CD4-positive, alpha-beta memory T cell (primary cell): ENCODE results near the gene SPIB. TPM values are rescaled to one million over a fixed set of nuclear protein-coding genes. Genes with fewer than 3 reads are reported as not detected.

Experiments
- CTCF ChIA-PET: fragments of 350-600 bp; sonication (Branson Sonifier 250); formaldehyde crosslinking; loops from one replicate; lab custom pipeline; 2021; ENCODE audit warnings: inconsistent platforms; ENCODE audit not compliant: partially characterized antibody; lab: Charles Lee
- POLR2A ChIA-PET: fragments of 350-600 bp; sonication (Branson Sonifier 250); formaldehyde crosslinking; loops from one replicate; lab custom pipeline; 2021; ENCODE audit not compliant: partially characterized antibody; lab: Charles Lee
- DNase-seq, 5 donors: peaks; one replicate each; pipeline versions ENCODE4 v3.0.0 to v3.0.0-alpha.2; 2020 to 2022; ENCODE audit warnings: mixed read lengths in 1 of 5
- H3K27ac ChIP-seq: one replicate; pipeline ENCODE4 v1.7.0; 2013; ENCODE audit warnings: low read depth, low read length
- H3K27me3 ChIP-seq: 2 replicates; pipeline ENCODE4 v1.7.0; 2013; ENCODE audit warnings: mild to moderate bottlenecking, low read length, moderate library complexity; ENCODE audit not compliant: insufficient read depth
- H3K36me3 ChIP-seq: 2 replicates; pipeline ENCODE4 v1.7.0; 2013; ENCODE audit warnings: mild to moderate bottlenecking, low read length, moderate library complexity; ENCODE audit not compliant: insufficient read depth
- H3K4me1 ChIP-seq: 2 replicates; pipeline ENCODE4 v1.7.0; 2013; ENCODE audit warnings: mild to moderate bottlenecking, low read length, moderate library complexity; ENCODE audit not compliant: insufficient read depth
- H3K4me3 ChIP-seq, 2 donors: one replicate each; pipeline ENCODE4 v1.7.0; 2013; ENCODE audit warnings: low read length in 2 of 2, mild to moderate bottlenecking in 1 of 2
- H3K9me3 ChIP-seq, 2 donors: one replicate each; pipeline ENCODE4 v1.7.0; 2013; ENCODE audit warnings: low read length in 2 of 2, control low read depth in 1 of 2; ENCODE audit not compliant: control insufficient read depth in 1 of 2
- H3K27ac Mint-ChIP-seq, 7 donors: one replicate each; pipeline ENCODE4 v1.8.0; 2020 to 2021; ENCODE audit warnings: mixed read lengths in 7 of 7, mild to moderate bottlenecking in 6 of 7, inconsistent platforms in 3 of 7, moderate library complexity in 3 of 7
- H3K27me3 Mint-ChIP-seq, 2 donors: one replicate each; pipeline ENCODE4 v1.8.0; 2020 to 2021; ENCODE audit warnings: mixed read lengths in 2 of 2
- H3K36me3 Mint-ChIP-seq, 2 donors: one replicate each; pipeline ENCODE4 v1.8.0; 2020 to 2021; ENCODE audit warnings: mixed read lengths in 2 of 2, inconsistent platforms in 1 of 2, mild to moderate bottlenecking in 1 of 2
- H3K4me1 Mint-ChIP-seq, 4 donors: one replicate each; pipeline ENCODE4 v1.8.0; 2020 to 2021; ENCODE audit warnings: mixed read lengths in 4 of 4, mild to moderate bottlenecking in 1 of 4
- H3K4me3 Mint-ChIP-seq, 8 donors: one replicate each; pipeline ENCODE4 v1.8.0; 2020 to 2021; ENCODE audit warnings: mixed read lengths in 8 of 8, mild to moderate bottlenecking in 7 of 8, moderate library complexity in 6 of 8, inconsistent platforms in 3 of 8
- H3K9me3 Mint-ChIP-seq, 8 donors: one replicate each; pipeline ENCODE4 v1.8.0; 2020 to 2021; ENCODE audit warnings: mixed read lengths in 8 of 8, mild to moderate bottlenecking in 5 of 8, inconsistent platforms in 3 of 8, moderate library complexity in 1 of 8
- intact Hi-C: fragments of 100-400 bp; cut with micrococcal nuclease; formaldehyde crosslinking; loops from one replicate; pipeline ENCODE4 v1.15.1; 2023
- polyA plus RNA-seq, 2 donors: library from polyadenylated mRNA; unstranded; fragments of 300-500 nt; fragmentation: Illumina TruSeq; gene quantifications; one replicate each; pipeline ENCODE4 v1.2.3, GENCODE V29; 2021
- total RNA-seq, 2 experiments: library from RNA; stranded (reverse); gene quantifications; one replicate each; pipeline ENCODE4 v1.2.3, GENCODE V29; 2021

SPIB gene
- not detected for total RNA-seq
- 1 to 10 TPM in 1 of 2 donors, not detected in 1; 1.9 TPM for polyA plus RNA-seq

GRCh38 chr19:50418176-50419021 is at the start of gene SPIB:
Gene SPIB (plus strand): TSS chr19:50418938. CDS start chr19:50418963, 25 bp downstream.
- intact Hi-C loops: no loop called here
- CTCF ChIA-PET: no interaction called here
- no peaks in the 10 kb centered on the region for H3K27me3 ChIP-seq
- H3K36me3 Mint-ChIP-seq: no peaks in the 10 kb centered on the region
- peak within 1 kb of the TSS in 2 of 7 donors; percentile 8 to 32 for H3K27ac Mint-ChIP-seq
- no peak within 1 kb of the TSS for H3K4me3 ChIP-seq
- H3K9me3 Mint-ChIP-seq: no peaks in the 10 kb centered on the region
- no peak within 1 kb of the TSS for H3K27ac ChIP-seq
- H3K4me1 ChIP-seq: no peaks in the 10 kb centered on the region
- H3K9me3 ChIP-seq: no peaks in the 10 kb centered on the region
- no peak for DNase-seq
- H3K4me3 Mint-ChIP-seq: no peak within 1 kb of the TSS
- H3K4me1 Mint-ChIP-seq: peaks cover 0 to 9% (median 4%) of the 10 kb centered on the region in 4 donors
- POLR2A ChIA-PET: interaction anchor here (2.2 kb wide), 1 partner anchor 61 kb away, joined by 6 read pairs; no protein-coding TSS in a partner anchor
- peaks cover 17 to 19% of the 10 kb centered on the region in 2 donors for H3K27me3 Mint-ChIP-seq
- H3K36me3 ChIP-seq: no peaks in the 10 kb centered on the region

GRCh38 chr19:50371914-50372475 is 46.7 kb upstream of the SPIB start:
- Mint-ChIP-seq H3K36me3 (peaks cover 0 to 9% of the 10 kb centered on the region in 2 donors), H3K4me3 (no peak overlapping the region), H3K27me3 (no peaks in the 10 kb centered on the region), H3K9me3 (no peaks in the 10 kb centered on the region), H3K27ac (no peak overlapping the region), H3K4me1 (peaks cover 11 to 34% (median 18%) of the 10 kb centered on the region in 4 donors)
- POLR2A ChIA-PET: no interaction called here
- CTCF ChIA-PET: no interaction called here
- DNase-seq: no peak
- Histone ChIP-seq H3K27me3 (no peaks in the 10 kb centered on the region), H3K4me3 (no peak overlapping the region), H3K9me3 (no peaks in the 10 kb centered on the region), H3K27ac (no peak overlapping the region), H3K36me3 (no peaks in the 10 kb centered on the region), H3K4me1 (peaks cover 17% of the 10 kb centered on the region)
- intact Hi-C loops: no loop called here

- Histone ChIP-seq H3K4me3 (peak within 1 kb of the TSS; percentile 94 to 97), H3K36me3 (peaks cover 41% of the 10 kb centered on the region), H3K9me3 (no peaks in the 10 kb centered on the region), H3K27me3 (no peaks in the 10 kb centered on the region), H3K27ac (peak within 1 kb of the TSS; percentile 100), H3K4me1 (peaks cover 14% of the 10 kb centered on the region)
- Mint-ChIP-seq H3K27ac (peak within 1 kb of the TSS; percentile 94 to 100 (median 100)), H3K9me3 (peaks cover 0 to 6% (median 0%) of the 10 kb centered on the region in 8 donors), H3K4me3 (peak within 1 kb of the TSS; percentile 87 to 98 (median 96)), H3K36me3 (peaks cover 26 to 37% of the 10 kb centered on the region in 2 donors), H3K27me3 (no peaks in the 10 kb centered on the region), H3K4me1 (peaks cover 7 to 26% (median 14%) of the 10 kb centered on the region in 4 donors)
- CTCF ChIA-PET: interaction anchor here (0.8 to 1.9 kb wide), 4 partner anchors 10 to 43 kb away, joined by 3 to 11 read pairs (median 5); partner anchors contain the start of gene NAPSA
- POLR2A ChIA-PET: interaction anchor here (1.1 to 2.0 kb wide), 5 partner anchors 8 to 428 kb away, joined by 5 to 46 read pairs (median 10); partner anchors contain the start of genes JOSD2 and POLD1
- peak; percentile 95 to 96 (median 96) for DNase-seq
- intact Hi-C loops: loop anchor here (1.0 kb wide), 4 partner anchors 8 to 428 kb away; partner anchors contain the start of genes EMC10, GARIN5A and POLD1
Measured at GRCh38 chr19:50376166-50377050, 42.3 kb upstream of the SPIB start, which contains the start of gene NR1H2. Gene NR1H2 (plus strand): TSS chr19:50376457. CDS start chr19:50377606, 1,149 bp downstream.

- CTCF ChIA-PET: no interaction called here
- peak; percentile 44 to 79 (median 58) for DNase-seq
- Mint-ChIP-seq H3K27ac (peak overlapping the region; percentile 63 to 100 (median 96)), H3K4me1 (peaks cover 7 to 26% (median 14%) of the 10 kb centered on the region in 4 donors), H3K36me3 (peaks cover 26 to 42% of the 10 kb centered on the region in 2 donors), H3K9me3 (peaks cover 0 to 6% (median 0%) of the 10 kb centered on the region in 8 donors), H3K27me3 (no peaks in the 10 kb centered on the region), H3K4me3 (peak overlapping the region; percentile 35 to 96 (median 80))
- peaks cover 14% of the 10 kb centered on the region for H3K4me1 ChIP-seq
- POLR2A ChIA-PET: no interaction called here
- peaks cover 46% of the 10 kb centered on the region for H3K36me3 ChIP-seq
- intact Hi-C loops: no loop called here
- no peaks in the 10 kb centered on the region for H3K9me3 ChIP-seq
- no peaks in the 10 kb centered on the region for H3K27me3 ChIP-seq
- peak overlapping the region; percentile 100 for H3K27ac ChIP-seq
- no peak overlapping the region for H3K4me3 ChIP-seq
Measured at GRCh38 chr19:50377051-50377461, 41.7 kb upstream of the SPIB start.

GRCh38 chr19:50377517-50377916 is 41.2 kb upstream of the SPIB start:
- POLR2A ChIA-PET: no interaction called here
- H3K4me3 ChIP-seq: no peak overlapping the region
- peaks cover 46% of the 10 kb centered on the region for H3K36me3 ChIP-seq

GRCh38 chr19:50378169-50378862 is 40.4 kb upstream of the SPIB start:
- no peaks in the 10 kb centered on the region for H3K27me3 Mint-ChIP-seq
- DNase-seq: no peak
- H3K9me3 Mint-ChIP-seq: peaks cover 0 to 6% (median 0%) of the 10 kb centered on the region in 8 donors
- peaks cover 26 to 47% of the 10 kb centered on the region in 2 donors for H3K36me3 Mint-ChIP-seq
- Histone ChIP-seq H3K27ac (no peak overlapping the region), H3K9me3 (no peaks in the 10 kb centered on the region), H3K36me3 (peaks cover 46% of the 10 kb centered on the region), H3K4me3 (no peak overlapping the region), H3K27me3 (no peaks in the 10 kb centered on the region), H3K4me1 (peaks cover 15% of the 10 kb centered on the region)
- ChIA-PET CTCF (no interaction called here), POLR2A (no interaction called here)
- peak overlapping the region in 3 of 8 donors; percentile 20 to 50 (median 25) for H3K4me3 Mint-ChIP-seq
- intact Hi-C loops: no loop called here
- peaks cover 10 to 29% (median 17%) of the 10 kb centered on the region in 4 donors for H3K4me1 Mint-ChIP-seq
- peak overlapping the region in 3 of 7 donors; percentile 22 to 94 (median 62) for H3K27ac Mint-ChIP-seq

More at GRCh38 chr19:50377517-50377916, 41.2 kb upstream of the SPIB start:
- CTCF ChIA-PET: no interaction called here
- Histone ChIP-seq H3K27me3 (no peaks in the 10 kb centered on the region), H3K27ac (peak overlapping the region; percentile 100), H3K4me1 (peaks cover 14% of the 10 kb centered on the region), H3K9me3 (no peaks in the 10 kb centered on the region)
- no peak for DNase-seq
- intact Hi-C loops: no loop called here
- Mint-ChIP-seq H3K4me1 (peaks cover 7 to 26% (median 14%) of the 10 kb centered on the region in 4 donors), H3K9me3 (peaks cover 0 to 6% (median 0%) of the 10 kb centered on the region in 8 donors), H3K4me3 (peak overlapping the region in 7 of 8 donors; percentile 35 to 96 (median 87)), H3K36me3 (peaks cover 26 to 42% of the 10 kb centered on the region in 2 donors), H3K27me3 (no peaks in the 10 kb centered on the region), H3K27ac (peak overlapping the region; percentile 53 to 100 (median 94))
